ENCODE results near the gene GAS6.

The GAS6 gene

DNA sequence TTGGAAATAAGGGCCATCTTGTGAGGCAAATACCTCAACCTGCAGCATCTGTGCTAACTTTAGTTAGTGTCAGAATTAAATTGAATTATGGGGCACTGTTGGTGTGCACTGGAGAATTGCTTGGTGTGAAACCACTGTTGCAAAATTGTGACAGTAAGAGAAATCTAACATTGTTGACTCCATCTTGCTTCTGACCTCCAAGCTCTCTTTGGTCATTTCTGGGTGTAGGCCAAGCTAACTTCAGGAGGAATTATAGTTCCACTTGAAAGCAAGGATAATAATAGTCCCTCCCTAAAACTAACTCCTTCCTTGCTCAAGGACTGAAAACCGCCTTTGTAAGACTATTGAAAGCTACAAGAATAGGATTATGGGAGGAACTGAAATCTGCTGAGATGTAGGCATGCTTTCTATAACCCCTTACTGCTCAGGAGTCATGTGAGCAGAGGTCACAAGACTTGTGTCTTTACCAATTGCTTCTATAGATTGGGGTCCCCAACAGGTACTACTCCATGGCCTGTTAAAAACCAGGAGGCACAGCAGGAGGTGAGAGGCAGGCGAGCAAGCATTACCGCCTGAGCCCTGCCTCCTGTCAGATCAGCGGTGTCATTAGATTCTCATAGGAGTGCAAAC lies 24.9 kb upstream of the GAS6 start:
- Histone ChIP-seq H2AFZ (ENCODE audit: low read length) (peak overlapping the region; percentile 42; the same call in 1 of the 2 replicates), H3K9me2 (replicated peaks; ENCODE audit: insufficient read depth, low read length) (no peaks in the 10 kb centered on the region), H3K9ac (ENCODE audit: low read length) (no peak overlapping the region), H4K20me1 (ENCODE audit: insufficient read depth, low read length) (no peaks in the 10 kb centered on the region), H3K27me3 (replicated peaks; ENCODE audit: insufficient read depth, low read length) (no peaks in the 10 kb centered on the region), H3K9me3 (replicated peaks; ENCODE audit: insufficient read depth, low read length) (no peaks in the 10 kb centered on the region), H3K36me3 (replicated peaks; ENCODE audit: insufficient read depth, low read length) (no peaks in the 10 kb centered on the region), H3K4me3 (ENCODE audit: low read length) (no peak overlapping the region), H3K27ac (ENCODE audit: low read length) (peak overlapping the region; percentile 48; the same call in 1 of the 2 replicates), H3F3A (ENCODE audit: insufficient read depth, low read length) (peaks cover 16% of the 10 kb centered on the region; the same call in 1 of the 2 replicates), H3K4me1 (ENCODE audit: low read length) (peaks cover 45% of the 10 kb centered on the region), H3K4me2 (ENCODE audit: low read depth, low read length) (no peak overlapping the region; the same call in 1 of the 2 replicates), H3K79me2 (ENCODE audit: low read length) (no peaks in the 10 kb centered on the region)
- TF ChIP-seq EZH2phosphoT487 (IDR thresholded peaks at IDR 0.05; ENCODE audit: low read length) (no peak), EZH2 (optimal IDR thresholded peaks at IDR 0.05; ENCODE audit: low read depth, low read length) (no peak)
- TF ChIP-seq, protein P1, sequence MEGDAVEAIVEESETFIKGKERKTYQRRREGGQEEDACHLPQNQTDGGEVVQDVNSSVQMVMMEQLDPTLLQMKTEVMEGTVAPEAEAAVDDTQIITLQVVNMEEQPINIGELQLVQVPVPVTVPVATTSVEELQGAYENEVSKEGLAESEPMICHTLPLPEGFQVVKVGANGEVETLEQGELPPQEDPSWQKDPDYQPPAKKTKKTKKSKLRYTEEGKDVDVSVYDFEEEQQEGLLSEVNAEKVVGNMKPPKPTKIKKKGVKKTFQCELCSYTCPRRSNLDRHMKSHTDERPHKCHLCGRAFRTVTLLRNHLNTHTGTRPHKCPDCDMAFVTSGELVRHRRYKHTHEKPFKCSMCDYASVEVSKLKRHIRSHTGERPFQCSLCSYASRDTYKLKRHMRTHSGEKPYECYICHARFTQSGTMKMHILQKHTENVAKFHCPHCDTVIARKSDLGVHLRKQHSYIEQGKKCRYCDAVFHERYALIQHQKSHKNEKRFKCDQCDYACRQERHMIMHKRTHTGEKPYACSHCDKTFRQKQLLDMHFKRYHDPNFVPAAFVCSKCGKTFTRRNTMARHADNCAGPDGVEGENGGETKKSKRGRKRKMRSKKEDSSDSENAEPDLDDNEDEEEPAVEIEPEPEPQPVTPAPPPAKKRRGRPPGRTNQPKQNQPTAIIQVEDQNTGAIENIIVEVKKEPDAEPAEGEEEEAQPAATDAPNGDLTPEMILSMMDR (IDR thresholded peaks at IDR 0.05; ENCODE audit: low read length), result no peak
- peak; percentile 16 for DNase-seq

GRCh38 chr13:113887700-113888201 lies 23.9 kb upstream of the GAS6 start:
- no peaks in the 10 kb centered on the region for H3K9me3 ChIP-seq (replicated peaks; ENCODE audit: insufficient read depth, low read length)
- H4K20me1 ChIP-seq (ENCODE audit: insufficient read depth, low read length), result no peaks in the 10 kb centered on the region
- H3K27me3 ChIP-seq (replicated peaks; ENCODE audit: insufficient read depth, low read length), result no peaks in the 10 kb centered on the region
- no peaks in the 10 kb centered on the region for H3K9me2 ChIP-seq (replicated peaks; ENCODE audit: insufficient read depth, low read length)
- no peak for DNase-seq
- no peaks in the 10 kb centered on the region for H3K36me3 ChIP-seq (replicated peaks; ENCODE audit: insufficient read depth, low read length)
- no peak overlapping the region for H3K4me2 ChIP-seq (ENCODE audit: low read depth, low read length)
- peaks cover 55% of the 10 kb centered on the region for H3K4me1 ChIP-seq (ENCODE audit: low read length)
- TF ChIP-seq EZH2phosphoT487 (IDR thresholded peaks at IDR 0.05; ENCODE audit: low read length) (no peak), EZH2 (optimal IDR thresholded peaks at IDR 0.05; ENCODE audit: low read depth, low read length) (no peak)
- TF ChIP-seq, protein P1 (IDR thresholded peaks at IDR 0.05; ENCODE audit: low read length), result no peak
- no peak overlapping the region for H3K27ac ChIP-seq (ENCODE audit: low read length)
- no peak overlapping the region for H3K9ac ChIP-seq (ENCODE audit: low read length)
- H3K4me3 ChIP-seq (ENCODE audit: low read length), result no peak overlapping the region
- H3K79me2 ChIP-seq (ENCODE audit: low read length), result peaks cover 3% of the 10 kb centered on the region; the same call in 1 of the 2 replicates
- peaks cover 25% of the 10 kb centered on the region for H3F3A ChIP-seq (ENCODE audit: insufficient read depth, low read length)
- no peak overlapping the region for H2AFZ ChIP-seq (ENCODE audit: low read length)

GRCh38 chr13:113886561-113887112 lies 22.8 kb upstream of the GAS6 start:
- Histone ChIP-seq H3K4me2 (ENCODE audit: low read depth, low read length) (no peak overlapping the region), H3K9me2 (replicated peaks; ENCODE audit: insufficient read depth, low read length) (no peaks in the 10 kb centered on the region), H3K27ac (ENCODE audit: low read length) (no peak overlapping the region), H3K9me3 (replicated peaks; ENCODE audit: insufficient read depth, low read length) (no peaks in the 10 kb centered on the region), H4K20me1 (ENCODE audit: insufficient read depth, low read length) (no peaks in the 10 kb centered on the region), H3K4me1 (ENCODE audit: low read length) (peaks cover 65% of the 10 kb centered on the region), H3K27me3 (replicated peaks; ENCODE audit: insufficient read depth, low read length) (no peaks in the 10 kb centered on the region), H3K79me2 (ENCODE audit: low read length) (peaks cover 3% of the 10 kb centered on the region; the same call in 1 of the 2 replicates), H3F3A (ENCODE audit: insufficient read depth, low read length) (peaks cover 36% of the 10 kb centered on the region), H3K9ac (ENCODE audit: low read length) (no peak overlapping the region), H3K36me3 (replicated peaks; ENCODE audit: insufficient read depth, low read length) (no peaks in the 10 kb centered on the region), H2AFZ (ENCODE audit: low read length) (no peak overlapping the region), H3K4me3 (ENCODE audit: low read length) (no peak overlapping the region)
- DNase-seq, result peak; percentile 1
- TF ChIP-seq EZH2phosphoT487 (IDR thresholded peaks at IDR 0.05; ENCODE audit: low read length), result no peak
- TF ChIP-seq, protein P1 (IDR thresholded peaks at IDR 0.05; ENCODE audit: low read length), result no peak
- TF ChIP-seq EZH2 (optimal IDR thresholded peaks at IDR 0.05; ENCODE audit: low read depth, low read length), result no peak
